Measurements from ENCODE around the gene LRRFIP2.

DNA sequence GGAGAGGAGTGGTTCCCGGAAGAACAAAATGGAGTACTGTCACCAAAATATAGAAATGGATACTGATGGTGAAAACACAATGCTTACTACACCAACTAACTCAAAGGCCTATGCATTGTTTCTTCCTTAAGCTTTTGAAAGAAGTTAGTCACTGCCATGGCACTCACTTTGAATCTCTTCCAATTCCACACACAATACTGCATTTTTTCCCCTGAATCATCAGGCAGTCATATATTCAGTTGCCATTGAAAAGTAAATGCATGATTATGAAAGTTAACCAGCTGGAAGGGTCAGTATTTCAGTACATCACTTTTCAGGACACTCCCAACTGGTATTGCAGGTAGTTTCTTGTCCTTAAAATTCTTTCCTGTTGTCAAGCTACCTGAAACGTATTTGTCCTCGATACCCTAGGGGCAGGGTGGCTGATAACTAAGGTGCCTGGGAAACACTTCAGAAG is 9.0 kb upstream of the LRRFIP2 start:
- no peak for TF ChIP-seq POLR2A (IDR thresholded peaks at IDR 0.05)
- TF ChIP-seq, protein P1, sequence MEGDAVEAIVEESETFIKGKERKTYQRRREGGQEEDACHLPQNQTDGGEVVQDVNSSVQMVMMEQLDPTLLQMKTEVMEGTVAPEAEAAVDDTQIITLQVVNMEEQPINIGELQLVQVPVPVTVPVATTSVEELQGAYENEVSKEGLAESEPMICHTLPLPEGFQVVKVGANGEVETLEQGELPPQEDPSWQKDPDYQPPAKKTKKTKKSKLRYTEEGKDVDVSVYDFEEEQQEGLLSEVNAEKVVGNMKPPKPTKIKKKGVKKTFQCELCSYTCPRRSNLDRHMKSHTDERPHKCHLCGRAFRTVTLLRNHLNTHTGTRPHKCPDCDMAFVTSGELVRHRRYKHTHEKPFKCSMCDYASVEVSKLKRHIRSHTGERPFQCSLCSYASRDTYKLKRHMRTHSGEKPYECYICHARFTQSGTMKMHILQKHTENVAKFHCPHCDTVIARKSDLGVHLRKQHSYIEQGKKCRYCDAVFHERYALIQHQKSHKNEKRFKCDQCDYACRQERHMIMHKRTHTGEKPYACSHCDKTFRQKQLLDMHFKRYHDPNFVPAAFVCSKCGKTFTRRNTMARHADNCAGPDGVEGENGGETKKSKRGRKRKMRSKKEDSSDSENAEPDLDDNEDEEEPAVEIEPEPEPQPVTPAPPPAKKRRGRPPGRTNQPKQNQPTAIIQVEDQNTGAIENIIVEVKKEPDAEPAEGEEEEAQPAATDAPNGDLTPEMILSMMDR (IDR thresholded peaks at IDR 0.05), result no peak

Measured in ovary (tissue), 3 donors.